PC-9 (cell line): ENCODE results near the gene SIX1. TPM values are rescaled to one million over a fixed set of nuclear protein-coding genes. Genes with fewer than 3 reads are reported as not detected.

Source experiments
- BruUV-seq: library from RNA; stranded (reverse); fragments of 400-500 nt; replicated peaks from 2 replicates; lab custom pipeline; 2021; lab: Mats Ljungman, UMichigan
- CTCF ChIA-PET: fragments of 300-600 bp; sonication (Branson Sonifier 250); formaldehyde crosslinking; loops from one replicate; lab custom pipeline; 2022; ENCODE audit warnings: antibody characterized with exemption; lab: Charles Lee
- POLR2A ChIA-PET: fragments of 300-600 bp; sonication (Branson Sonifier 250); formaldehyde crosslinking; loops from one replicate; lab custom pipeline; 2022; ENCODE audit warnings: antibody characterized with exemption; ENCODE audit not compliant: unreplicated experiment; lab: Charles Lee
- DNase-seq, 2 experiments: peaks; one replicate each; pipeline versions ENCODE4 v3.0.0 to v3.0.0-alpha.2; 2015 to 2022; ENCODE audit warnings: mixed read lengths in 1 of 2
- H2AFZ ChIP-seq: fragments of 200-600 bp; sonication (generic); 2 replicates; pipeline ENCODE4 v1.8.1; 2017; ENCODE audit warnings: antibody characterized with exemption
- H3F3A ChIP-seq: fragments of 200-600 bp; sonication (generic); 2 replicates; pipeline ENCODE4 v1.8.1; 2017; ENCODE audit warnings: antibody characterized with exemption, mild to moderate bottlenecking, low read depth; ENCODE audit not compliant: insufficient read depth
- H3K27ac ChIP-seq: fragments of 200-600 bp; sonication (generic); 2 replicates; pipeline ENCODE4 v1.6.1; 2016; ENCODE audit warnings: mixed run types
- H3K27me3 ChIP-seq: fragments of 200-600 bp; sonication (generic); 2 replicates; pipeline ENCODE4 v1.6.1; 2016; ENCODE audit warnings: low read depth, mixed run types; ENCODE audit not compliant: insufficient read depth
- H3K36me3 ChIP-seq: fragments of 200-600 bp; sonication (generic); 2 replicates; pipeline ENCODE4 v1.6.1; 2016; ENCODE audit warnings: low read depth, mixed run types
- H3K4me1 ChIP-seq: fragments of 200-600 bp; sonication (generic); replicated peaks from 2 replicates; pipeline ENCODE4 v1.6.1; 2016; ENCODE audit warnings: mixed run types; ENCODE audit not compliant: insufficient read depth
- H3K4me2 ChIP-seq: fragments of 200-600 bp; sonication (generic); 2 replicates; pipeline ENCODE4 v1.6.1; 2017; ENCODE audit warnings: mixed run types
- H3K4me3 ChIP-seq: fragments of 200-600 bp; sonication (generic); 2 replicates; pipeline ENCODE4 v1.6.1; 2016; ENCODE audit warnings: mixed run types
- H3K79me2 ChIP-seq: fragments of 200-600 bp; sonication (generic); 2 replicates; pipeline ENCODE4 v1.6.1; 2017; ENCODE audit warnings: low read depth, mixed run types
- H3K9me2 ChIP-seq: fragments of 200-600 bp; sonication (generic); 2 replicates; pipeline ENCODE4 v1.8.1; 2017; ENCODE audit warnings: mild to moderate bottlenecking; ENCODE audit not compliant: insufficient read depth
- H3K9me3 ChIP-seq: fragments of 200-600 bp; sonication (generic); 2 replicates; pipeline ENCODE4 v1.8.1; 2016; ENCODE audit warnings: low read depth; ENCODE audit not compliant: insufficient read depth
- H4K20me1 ChIP-seq: fragments of 200-600 bp; sonication (generic); 2 replicates; pipeline ENCODE4 v1.8.1; 2017; ENCODE audit not compliant: insufficient read depth
- EZH2 ChIP-seq: fragments of 200-600 bp; sonication (generic); IDR thresholded peaks from 2 replicates; pipeline ENCODE4 v1.8.0; 2017; ENCODE audit warnings: antibody characterized with exemption, low read depth
- intact Hi-C: fragments of 100-400 bp; cut with micrococcal nuclease; formaldehyde crosslinking; loops from one replicate; pipeline ENCODE4 v1.10.0; 2022; ENCODE audit not compliant: unreplicated experiment
- total RNA-seq: library from RNA; stranded (reverse); gene quantifications from 2 replicates; pipeline ENCODE4 v1.2.3, GENCODE V29; 2021
- TF ChIP-seq, protein P1 (sequence below): fragments of 200-600 bp; sonication (generic); conservative IDR thresholded peaks from 2 replicates; pipeline ENCODE4 v1.6.1; 2017; ENCODE audit warnings: mixed run types, antibody characterized with exemption, mild to moderate bottlenecking, moderate library complexity

The SIX1 gene
- total RNA-seq, 1 experiment from 2014 or later, result 8.1 TPM

GRCh38 chr14:60622917-60623257 is 26.4 kb downstream of the SIX1 start:
- ChIA-PET CTCF (no interaction called here), POLR2A (no interaction called here)

DNA sequence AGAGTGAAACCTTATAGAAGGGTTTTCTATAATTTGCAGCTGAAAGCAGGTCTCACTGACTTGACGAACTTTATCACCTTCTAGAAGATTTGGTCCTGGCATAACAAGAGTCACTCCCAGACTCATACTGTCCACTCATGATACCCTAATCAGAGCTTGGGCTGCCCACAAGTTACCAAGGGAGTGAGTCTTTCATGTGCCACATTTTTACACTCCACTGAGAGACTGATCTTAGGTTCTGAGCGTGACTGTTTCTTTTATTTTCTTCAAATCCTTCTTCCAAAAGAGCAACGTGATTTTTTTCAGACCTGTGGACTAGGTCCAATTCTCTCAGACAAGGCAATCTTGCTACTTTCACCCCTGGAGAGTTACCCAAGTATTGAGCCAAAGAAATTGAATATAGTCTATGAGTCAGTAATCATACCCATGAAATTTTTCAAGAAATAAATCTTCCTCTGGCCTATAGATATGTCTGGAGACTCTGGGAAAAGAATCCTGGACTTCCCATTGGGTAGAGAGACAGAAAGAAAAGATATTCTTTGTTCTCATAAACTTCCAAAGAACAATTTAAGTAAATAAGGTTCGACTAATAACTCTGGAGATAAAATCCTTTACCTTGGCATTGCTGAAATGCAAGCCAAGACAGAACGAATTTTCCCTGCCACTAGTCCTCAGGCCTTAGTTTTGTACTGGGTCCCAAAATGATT is 26.9 kb downstream of the SIX1 start:
- ChIA-PET CTCF (no interaction called here), POLR2A (no interaction called here)
- Histone ChIP-seq H3K9me3 (no peaks in the 10 kb centered on the region), H2AFZ (no peak overlapping the region), H3K4me3 (no peak overlapping the region), H3F3A (no peaks in the 10 kb centered on the region), H3K4me2 (no peak overlapping the region), H3K79me2 (no peaks in the 10 kb centered on the region), H3K4me1 (no peaks in the 10 kb centered on the region), H3K27me3 (no peaks in the 10 kb centered on the region), H4K20me1 (no peaks in the 10 kb centered on the region), H3K9me2 (no peaks in the 10 kb centered on the region), H3K36me3 (no peaks in the 10 kb centered on the region), H3K27ac (no peak overlapping the region)
- DNase-seq, result no peak
- BruUV-seq, result no TSS peak
- intact Hi-C loops, result loop anchor here (10.0 kb wide), 1 partner anchor 482 kb away; no protein-coding TSS in a partner anchor
- no peak for TF ChIP-seq EZH2
- TF ChIP-seq, protein P1, sequence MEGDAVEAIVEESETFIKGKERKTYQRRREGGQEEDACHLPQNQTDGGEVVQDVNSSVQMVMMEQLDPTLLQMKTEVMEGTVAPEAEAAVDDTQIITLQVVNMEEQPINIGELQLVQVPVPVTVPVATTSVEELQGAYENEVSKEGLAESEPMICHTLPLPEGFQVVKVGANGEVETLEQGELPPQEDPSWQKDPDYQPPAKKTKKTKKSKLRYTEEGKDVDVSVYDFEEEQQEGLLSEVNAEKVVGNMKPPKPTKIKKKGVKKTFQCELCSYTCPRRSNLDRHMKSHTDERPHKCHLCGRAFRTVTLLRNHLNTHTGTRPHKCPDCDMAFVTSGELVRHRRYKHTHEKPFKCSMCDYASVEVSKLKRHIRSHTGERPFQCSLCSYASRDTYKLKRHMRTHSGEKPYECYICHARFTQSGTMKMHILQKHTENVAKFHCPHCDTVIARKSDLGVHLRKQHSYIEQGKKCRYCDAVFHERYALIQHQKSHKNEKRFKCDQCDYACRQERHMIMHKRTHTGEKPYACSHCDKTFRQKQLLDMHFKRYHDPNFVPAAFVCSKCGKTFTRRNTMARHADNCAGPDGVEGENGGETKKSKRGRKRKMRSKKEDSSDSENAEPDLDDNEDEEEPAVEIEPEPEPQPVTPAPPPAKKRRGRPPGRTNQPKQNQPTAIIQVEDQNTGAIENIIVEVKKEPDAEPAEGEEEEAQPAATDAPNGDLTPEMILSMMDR, result no peak

More at GRCh38 chr14:60622917-60623257, 26.4 kb downstream of the SIX1 start:
- H3K4me3 ChIP-seq, result no peak overlapping the region
- DNase-seq, result no peak
- no peaks in the 10 kb centered on the region for H3K9me2 ChIP-seq
- no peaks in the 10 kb centered on the region for H3K36me3 ChIP-seq
- H3K27me3 ChIP-seq, result no peaks in the 10 kb centered on the region
- H2AFZ ChIP-seq, result no peak overlapping the region
- H3K4me2 ChIP-seq, result no peak overlapping the region
- intact Hi-C loops, result loop anchor here (10.0 kb wide), 1 partner anchor 482 kb away; no protein-coding TSS in a partner anchor
- BruUV-seq, result no TSS peak
- no peaks in the 10 kb centered on the region for H4K20me1 ChIP-seq
- H3F3A ChIP-seq, result no peaks in the 10 kb centered on the region
- H3K27ac ChIP-seq, result no peak overlapping the region
- H3K9me3 ChIP-seq, result no peaks in the 10 kb centered on the region
- H3K79me2 ChIP-seq, result no peaks in the 10 kb centered on the region
- TF ChIP-seq EZH2, result no peak
- TF ChIP-seq, protein P1, result no peak
- no peaks in the 10 kb centered on the region for H3K4me1 ChIP-seq

DNA sequence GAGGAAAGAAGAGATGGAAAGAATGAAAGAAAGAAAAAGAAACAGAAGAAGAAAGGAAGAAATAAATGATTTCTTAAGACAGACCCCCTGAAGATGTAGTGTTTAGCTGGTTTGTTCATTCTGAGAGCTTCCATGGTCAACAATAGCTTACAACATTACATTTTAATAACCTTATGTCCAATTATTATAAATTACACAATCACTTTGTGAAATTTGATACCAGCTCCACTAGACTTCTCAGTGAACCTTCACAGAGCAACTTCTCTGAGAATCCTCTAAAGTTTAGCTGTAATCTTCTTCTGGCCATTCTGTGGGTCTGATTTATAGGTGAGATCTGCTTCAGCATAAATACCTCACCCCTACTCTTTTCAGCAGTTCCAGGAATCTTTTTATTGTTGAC is 27.9 kb downstream of the SIX1 start:
- no peak overlapping the region for H3K4me3 ChIP-seq
- DNase-seq, result no peak
- H4K20me1 ChIP-seq, result no peaks in the 10 kb centered on the region
- H2AFZ ChIP-seq, result no peak overlapping the region
- H3K9me2 ChIP-seq, result no peaks in the 10 kb centered on the region
- H3K27ac ChIP-seq, result no peak overlapping the region
- no peaks in the 10 kb centered on the region for H3K36me3 ChIP-seq
- BruUV-seq, result no TSS peak
- H3K4me2 ChIP-seq, result no peak overlapping the region
- ChIA-PET POLR2A (no interaction called here), CTCF (no interaction called here)
- H3K4me1 ChIP-seq, result no peaks in the 10 kb centered on the region
- H3K79me2 ChIP-seq, result no peaks in the 10 kb centered on the region
- H3K9me3 ChIP-seq, result no peaks in the 10 kb centered on the region
- no peak for TF ChIP-seq EZH2
- TF ChIP-seq, protein P1, result no peak
- no peaks in the 10 kb centered on the region for H3K27me3 ChIP-seq
- H3F3A ChIP-seq, result no peaks in the 10 kb centered on the region
- intact Hi-C loops, result loop anchor here (10.0 kb wide), 1 partner anchor 483 kb away; no protein-coding TSS in a partner anchor
